Measurements from ENCODE around the gene TSHZ2. TPM values are rescaled to one million over a fixed set of nuclear protein-coding genes. Genes with fewer than 3 reads are reported as not detected.

The TSHZ2 gene
- total and polyA plus RNA-seq, 2 experiments from 2014 or later = 10.4 to 32.0 TPM

- Histone ChIP-seq H3K36me3 (no peaks in the 10 kb centered on the region), H3K4me1 (ENCODE audit: low read depth) (no peaks in the 10 kb centered on the region), H3K9me3 (ENCODE audit: low read depth) (no peaks in the 10 kb centered on the region), H3K4me3 (no peak overlapping the region), H3K27ac (no peak overlapping the region), H3K27me3 (no peaks in the 10 kb centered on the region)
- no peak for DNase-seq (ENCODE audit: low read depth in 1 of 2, low spot score in 1 of 2)
- TF ChIP-seq CTCF (IDR thresholded peaks at IDR 0.05; ENCODE audit: low read depth, low read length) = no peak
Measured at GRCh38 chr20:53395188-53395923, 423.2 kb downstream of the TSHZ2 start.

- no peaks in the 10 kb centered on the region for H3K36me3 ChIP-seq
- H3K4me3 ChIP-seq = no peak overlapping the region
- no peak for DNase-seq (ENCODE audit: low read depth in 1 of 2, low spot score in 1 of 2)
- H3K9me3 ChIP-seq (ENCODE audit: low read depth) = no peaks in the 10 kb centered on the region
- H3K4me1 ChIP-seq (ENCODE audit: low read depth) = no peaks in the 10 kb centered on the region
- no peaks in the 10 kb centered on the region for H3K27me3 ChIP-seq
- no peak for TF ChIP-seq CTCF (IDR thresholded peaks at IDR 0.05; ENCODE audit: low read depth, low read length)
- H3K27ac ChIP-seq = no peak overlapping the region
Measured at GRCh38 chr20:53399083-53399482, 426.9 kb downstream of the TSHZ2 start.

GRCh38 chr20:53399592-53400335 is 427.6 kb downstream of the TSHZ2 start:
- no peak overlapping the region for H3K4me3 ChIP-seq
- H3K36me3 ChIP-seq = no peaks in the 10 kb centered on the region
- DNase-seq (ENCODE audit: low read depth in 1 of 2, low spot score in 1 of 2) = no peak
- H3K4me1 ChIP-seq (ENCODE audit: low read depth) = no peaks in the 10 kb centered on the region
- TF ChIP-seq CTCF (IDR thresholded peaks at IDR 0.05; ENCODE audit: low read depth, low read length) = no peak
- no peak overlapping the region for H3K27ac ChIP-seq
- no peaks in the 10 kb centered on the region for H3K27me3 ChIP-seq
- no peaks in the 10 kb centered on the region for H3K9me3 ChIP-seq (ENCODE audit: low read depth)

GRCh38 chr20:53402233-53403005 is 430.3 kb downstream of the TSHZ2 start:
- H3K36me3 ChIP-seq = no peaks in the 10 kb centered on the region
- TF ChIP-seq CTCF (IDR thresholded peaks at IDR 0.05; ENCODE audit: low read depth, low read length) = no peak
- H3K9me3 ChIP-seq (ENCODE audit: low read depth) = no peaks in the 10 kb centered on the region
- no peak overlapping the region for H3K27ac ChIP-seq
- no peak for DNase-seq (ENCODE audit: low read depth in 1 of 2, low spot score in 1 of 2)
- H3K4me1 ChIP-seq (ENCODE audit: low read depth) = no peaks in the 10 kb centered on the region
- H3K27me3 ChIP-seq = no peaks in the 10 kb centered on the region
- H3K4me3 ChIP-seq = no peak overlapping the region

- Histone ChIP-seq H3K4me3 (no peak overlapping the region), H3K27me3 (no peaks in the 10 kb centered on the region), H3K36me3 (no peaks in the 10 kb centered on the region), H3K4me1 (ENCODE audit: low read depth) (no peaks in the 10 kb centered on the region), H3K27ac (no peak overlapping the region), H3K9me3 (ENCODE audit: low read depth) (no peaks in the 10 kb centered on the region)
- TF ChIP-seq CTCF (IDR thresholded peaks at IDR 0.05; ENCODE audit: low read depth, low read length) = no peak
- DNase-seq (ENCODE audit: low read depth in 1 of 2, low spot score in 1 of 2) = no peak
Measured at GRCh38 chr20:53403029-53403428, 430.9 kb downstream of the TSHZ2 start.

Data from cardiac muscle cell (in vitro differentiated cells and primary cell).